ENCODE measurements around the gene C9orf152.

DNA sequence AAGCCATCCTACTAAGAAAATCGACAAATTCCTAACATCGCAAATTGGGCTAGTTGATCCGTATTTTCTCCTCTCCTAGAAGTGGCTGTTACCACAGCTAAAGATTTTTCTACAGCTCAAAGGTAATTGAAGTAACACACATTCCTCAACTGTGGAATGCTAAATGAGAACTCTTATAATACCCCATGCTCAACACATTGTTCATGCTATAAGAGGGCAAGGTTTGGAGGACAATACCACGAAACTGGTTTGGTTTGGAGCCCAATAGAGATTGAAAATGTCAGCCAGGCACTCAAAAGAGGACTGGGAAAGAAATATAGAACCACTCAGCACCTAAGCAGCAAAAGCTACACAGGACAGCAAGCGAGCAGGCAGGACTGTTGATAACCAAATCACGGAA lies 38.3 kb upstream of the C9orf152 start:
- TF ChIP-seq, protein P1, sequence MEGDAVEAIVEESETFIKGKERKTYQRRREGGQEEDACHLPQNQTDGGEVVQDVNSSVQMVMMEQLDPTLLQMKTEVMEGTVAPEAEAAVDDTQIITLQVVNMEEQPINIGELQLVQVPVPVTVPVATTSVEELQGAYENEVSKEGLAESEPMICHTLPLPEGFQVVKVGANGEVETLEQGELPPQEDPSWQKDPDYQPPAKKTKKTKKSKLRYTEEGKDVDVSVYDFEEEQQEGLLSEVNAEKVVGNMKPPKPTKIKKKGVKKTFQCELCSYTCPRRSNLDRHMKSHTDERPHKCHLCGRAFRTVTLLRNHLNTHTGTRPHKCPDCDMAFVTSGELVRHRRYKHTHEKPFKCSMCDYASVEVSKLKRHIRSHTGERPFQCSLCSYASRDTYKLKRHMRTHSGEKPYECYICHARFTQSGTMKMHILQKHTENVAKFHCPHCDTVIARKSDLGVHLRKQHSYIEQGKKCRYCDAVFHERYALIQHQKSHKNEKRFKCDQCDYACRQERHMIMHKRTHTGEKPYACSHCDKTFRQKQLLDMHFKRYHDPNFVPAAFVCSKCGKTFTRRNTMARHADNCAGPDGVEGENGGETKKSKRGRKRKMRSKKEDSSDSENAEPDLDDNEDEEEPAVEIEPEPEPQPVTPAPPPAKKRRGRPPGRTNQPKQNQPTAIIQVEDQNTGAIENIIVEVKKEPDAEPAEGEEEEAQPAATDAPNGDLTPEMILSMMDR (IDR thresholded peaks at IDR 0.05): no peak
- TF ChIP-seq POLR2A (IDR thresholded peaks at IDR 0.05) (no peak), POLR2AphosphoS5 (IDR thresholded peaks at IDR 0.05) (no peak)
